T-helper 2 cell treated with Interferon-gamma antibody and Interleukin-4, amounts not matched to agents 5 μg/mL and 100 μg/mL, for 36 hours (primary cell): ENCODE results near the gene CHD5.
A peak's percentile ranks its signal among the peaks of the same experiment; 100 is the strongest.

ENCODE experiments used
- DNase-seq: peaks from one replicate; pipeline ENCODE4 v3.0.0; 2021; ENCODE audit warnings: low spot score
- H3K27ac Mint-ChIP-seq: one replicate; pipeline ENCODE4 v1.8.0; 2021; ENCODE audit warnings: mild to moderate bottlenecking, mixed read lengths
- H3K27me3 Mint-ChIP-seq: one replicate; pipeline ENCODE4 v1.8.0; 2021; ENCODE audit warnings: low read depth, mixed read lengths
- H3K36me3 Mint-ChIP-seq: one replicate; pipeline ENCODE4 v1.8.0; 2021; ENCODE audit warnings: low read depth, mixed read lengths
- H3K4me1 Mint-ChIP-seq: one replicate; pipeline ENCODE4 v1.8.0; 2021; ENCODE audit warnings: low read depth, mixed read lengths
- H3K4me3 Mint-ChIP-seq: one replicate; pipeline ENCODE4 v1.8.0; 2022; ENCODE audit warnings: mild to moderate bottlenecking, moderate library complexity, mixed read lengths
- H3K9me3 Mint-ChIP-seq: one replicate; pipeline ENCODE4 v1.8.0; 2021; ENCODE audit warnings: mixed read lengths

CHD5 gene

GRCh38 chr1:6090288-6090687, 89.8 kb downstream of the CHD5 start:
- no peaks in the 10 kb centered on the region for H3K9me3 Mint-ChIP-seq

GRCh38 chr1:6088956-6089355, 91.2 kb downstream of the CHD5 start:
- H3K4me1 Mint-ChIP-seq: no peaks in the 10 kb centered on the region
- H3K9me3 Mint-ChIP-seq: no peaks in the 10 kb centered on the region
- DNase-seq: no peak
- H3K27me3 Mint-ChIP-seq: no peaks in the 10 kb centered on the region
- peaks cover 43% of the 10 kb centered on the region for H3K36me3 Mint-ChIP-seq
- no peak overlapping the region for H3K27ac Mint-ChIP-seq
- no peak overlapping the region for H3K4me3 Mint-ChIP-seq

More at GRCh38 chr1:6090288-6090687, 89.8 kb downstream of the CHD5 start:
- no peak for DNase-seq
- H3K4me1 Mint-ChIP-seq: no peaks in the 10 kb centered on the region
- H3K36me3 Mint-ChIP-seq: peaks cover 41% of the 10 kb centered on the region
- no peaks in the 10 kb centered on the region for H3K27me3 Mint-ChIP-seq
- no peak overlapping the region for H3K27ac Mint-ChIP-seq
- H3K4me3 Mint-ChIP-seq: no peak overlapping the region

- Mint-ChIP-seq H3K27ac (no peak overlapping the region), H3K36me3 (peaks cover 38% of the 10 kb centered on the region), H3K4me3 (no peak overlapping the region), H3K9me3 (no peaks in the 10 kb centered on the region), H3K27me3 (no peaks in the 10 kb centered on the region), H3K4me1 (no peaks in the 10 kb centered on the region)
- DNase-seq: no peak
These were observed 92.2 kb downstream of the CHD5 start for GRCh38 chr1:6087958-6088357.

- Mint-ChIP-seq H3K4me3 (no peak overlapping the region), H3K36me3 (peaks cover 41% of the 10 kb centered on the region), H3K27ac (no peak overlapping the region), H3K4me1 (no peaks in the 10 kb centered on the region), H3K9me3 (no peaks in the 10 kb centered on the region), H3K27me3 (no peaks in the 10 kb centered on the region)
- no peak for DNase-seq
These were observed 92.7 kb downstream of the CHD5 start for GRCh38 chr1:6087377-6087772.

GRCh38 chr1:6086762-6087376, 93.3 kb downstream of the CHD5 start:
- no peaks in the 10 kb centered on the region for H3K9me3 Mint-ChIP-seq
- no peaks in the 10 kb centered on the region for H3K27me3 Mint-ChIP-seq
- no peaks in the 10 kb centered on the region for H3K4me1 Mint-ChIP-seq
- H3K36me3 Mint-ChIP-seq: peaks cover 45% of the 10 kb centered on the region
- H3K27ac Mint-ChIP-seq: no peak overlapping the region
- no peak for DNase-seq
- H3K4me3 Mint-ChIP-seq: no peak overlapping the region

- H3K27ac Mint-ChIP-seq: peak overlapping the region; percentile 26
- no peaks in the 10 kb centered on the region for H3K4me1 Mint-ChIP-seq
- H3K36me3 Mint-ChIP-seq: peaks cover 45% of the 10 kb centered on the region
- H3K4me3 Mint-ChIP-seq: no peak overlapping the region
- H3K27me3 Mint-ChIP-seq: no peaks in the 10 kb centered on the region
- no peaks in the 10 kb centered on the region for H3K9me3 Mint-ChIP-seq
- DNase-seq: no peak
These were observed 93.8 kb downstream of the CHD5 start for GRCh38 chr1:6086358-6086757.

- Mint-ChIP-seq H3K4me1 (no peaks in the 10 kb centered on the region), H3K36me3 (peaks cover 44% of the 10 kb centered on the region), H3K9me3 (no peaks in the 10 kb centered on the region), H3K27ac (no peak overlapping the region), H3K4me3 (no peak overlapping the region), H3K27me3 (no peaks in the 10 kb centered on the region)
- no peak for DNase-seq
These were observed 94.5 kb downstream of the CHD5 start for GRCh38 chr1:6085666-6086065.

- no peak for DNase-seq
- H3K4me3 Mint-ChIP-seq: no peak overlapping the region
- H3K4me1 Mint-ChIP-seq: no peaks in the 10 kb centered on the region
- H3K27ac Mint-ChIP-seq: no peak overlapping the region
- H3K27me3 Mint-ChIP-seq: no peaks in the 10 kb centered on the region
- peaks cover 47% of the 10 kb centered on the region for H3K36me3 Mint-ChIP-seq
- H3K9me3 Mint-ChIP-seq: no peaks in the 10 kb centered on the region
These were observed 95.2 kb downstream of the CHD5 start for GRCh38 chr1:6084781-6085495.

- Mint-ChIP-seq H3K4me3 (no peak overlapping the region), H3K9me3 (no peaks in the 10 kb centered on the region), H3K27ac (no peak overlapping the region), H3K27me3 (no peaks in the 10 kb centered on the region), H3K4me1 (no peaks in the 10 kb centered on the region), H3K36me3 (peaks cover 53% of the 10 kb centered on the region)
- no peak for DNase-seq
These were observed 96.2 kb downstream of the CHD5 start for GRCh38 chr1:6083801-6084446.

GRCh38 chr1:6083385-6083784, 96.7 kb downstream of the CHD5 start:
- H3K9me3 Mint-ChIP-seq: no peaks in the 10 kb centered on the region
- no peak overlapping the region for H3K27ac Mint-ChIP-seq
- no peak for DNase-seq
- H3K4me3 Mint-ChIP-seq: no peak overlapping the region
- no peaks in the 10 kb centered on the region for H3K27me3 Mint-ChIP-seq
- no peaks in the 10 kb centered on the region for H3K4me1 Mint-ChIP-seq
- H3K36me3 Mint-ChIP-seq: peaks cover 58% of the 10 kb centered on the region

GRCh38 chr1:6082430-6082971, 97.6 kb downstream of the CHD5 start:
- H3K9me3 Mint-ChIP-seq: no peaks in the 10 kb centered on the region
- peaks cover 60% of the 10 kb centered on the region for H3K36me3 Mint-ChIP-seq
- no peak for DNase-seq
- H3K27ac Mint-ChIP-seq: no peak overlapping the region
- H3K4me3 Mint-ChIP-seq: no peak overlapping the region
- no peaks in the 10 kb centered on the region for H3K27me3 Mint-ChIP-seq
- H3K4me1 Mint-ChIP-seq: no peaks in the 10 kb centered on the region

- no peak for DNase-seq
- Mint-ChIP-seq H3K27ac (no peak overlapping the region), H3K36me3 (peaks cover 60% of the 10 kb centered on the region), H3K4me3 (no peak overlapping the region), H3K4me1 (no peaks in the 10 kb centered on the region), H3K27me3 (no peaks in the 10 kb centered on the region), H3K9me3 (no peaks in the 10 kb centered on the region)
These were observed 98.2 kb downstream of the CHD5 start for GRCh38 chr1:6081901-6082300.

GRCh38 chr1:6080469-6080868, 99.7 kb downstream of the CHD5 start:
- no peaks in the 10 kb centered on the region for H3K9me3 Mint-ChIP-seq
- H3K4me3 Mint-ChIP-seq: no peak overlapping the region
- no peaks in the 10 kb centered on the region for H3K27me3 Mint-ChIP-seq
- DNase-seq: no peak
- no peaks in the 10 kb centered on the region for H3K4me1 Mint-ChIP-seq
- H3K27ac Mint-ChIP-seq: no peak overlapping the region
- peaks cover 62% of the 10 kb centered on the region for H3K36me3 Mint-ChIP-seq

GRCh38 chr1:6077919-6078318, 102.2 kb downstream of the CHD5 start:
- Mint-ChIP-seq H3K9me3 (no peaks in the 10 kb centered on the region), H3K27ac (no peak overlapping the region), H3K27me3 (no peaks in the 10 kb centered on the region), H3K4me1 (no peaks in the 10 kb centered on the region), H3K4me3 (no peak overlapping the region), H3K36me3 (peaks cover 56% of the 10 kb centered on the region)
- no peak for DNase-seq
